SHP77 (cell line): ENCODE results near the gene ARHGAP10.
"Not testable (repeated sequence)": the region's sequence is repeated elsewhere in the genome, so short reads cannot be mapped to it uniquely, and the experiment has no call there.

Experiments used
- DNase-seq, 2 experiments: peaks; one replicate each; lab custom pipeline; 2025; lab: John Stamatoyannopoulos, UW

ARHGAP10 gene

GRCh38 chr4:148067301-148067916, 335.5 kb downstream of the ARHGAP10 start:
- no peak for DNase-seq

GRCh38 chr4:148068065-148068911, 336.4 kb downstream of the ARHGAP10 start:
- DNase-seq: no peak

GRCh38 chr4:148069086-148069894, 337.4 kb downstream of the ARHGAP10 start:
- DNase-seq: no peak

GRCh38 chr4:148069895-148070178, 337.9 kb downstream of the ARHGAP10 start:
- no peak for DNase-seq

- DNase-seq: no peak
Measured at GRCh38 chr4:148071009-148071408, 339.1 kb downstream of the ARHGAP10 start.

GRCh38 chr4:148072789-148073188, 340.9 kb downstream of the ARHGAP10 start:
- DNase-seq: no peak

GRCh38 chr4:148073349-148073748, 341.5 kb downstream of the ARHGAP10 start:
- no peak for DNase-seq

- DNase-seq: no peak
Measured at GRCh38 chr4:148074462-148074861, 342.6 kb downstream of the ARHGAP10 start.

- DNase-seq: no peak
Measured at GRCh38 chr4:148075438-148075837, 343.6 kb downstream of the ARHGAP10 start.

- DNase-seq: no peak
Measured at GRCh38 chr4:148076964-148077363, 345.1 kb downstream of the ARHGAP10 start.

- DNase-seq: no peak
Measured at GRCh38 chr4:148077581-148077980, 345.7 kb downstream of the ARHGAP10 start.

GRCh38 chr4:148078061-148078460, 346.2 kb downstream of the ARHGAP10 start:
- DNase-seq: no peak

GRCh38 chr4:148079961-148080360, 348.1 kb downstream of the ARHGAP10 start:
- no peak for DNase-seq

- no peak for DNase-seq
Measured at GRCh38 chr4:148081267-148081666, 349.4 kb downstream of the ARHGAP10 start.

- no peak for DNase-seq
Measured at GRCh38 chr4:148081745-148082144, 349.9 kb downstream of the ARHGAP10 start.

- not testable (repeated sequence) for DNase-seq
Measured at GRCh38 chr4:148083073-148083472, 351.2 kb downstream of the ARHGAP10 start.

- no peak for DNase-seq
Measured at GRCh38 chr4:148089624-148090023, 357.7 kb downstream of the ARHGAP10 start.

GRCh38 chr4:148090029-148090428, 358.1 kb downstream of the ARHGAP10 start:
- DNase-seq: no peak

GRCh38 chr4:148090503-148091476, 358.9 kb downstream of the ARHGAP10 start:
- no peak for DNase-seq

- DNase-seq: no peak
Measured at GRCh38 chr4:148091896-148092295, 360.0 kb downstream of the ARHGAP10 start.

GRCh38 chr4:148092316-148093014, 360.6 kb downstream of the ARHGAP10 start:
- no peak for DNase-seq
